Kidney glomerular epithelial cell (primary cell): Measurements from ENCODE around the gene SLC35A2.

Experiments used
- DNase-seq: peaks from one replicate; lab custom pipeline; 2025; lab: John Stamatoyannopoulos, UW

Gene SLC35A2

GRCh38 chrX:48927123-48927522, 15.7 kb upstream of the SLC35A2 start:
- DNase-seq: no peak

- no peak for DNase-seq
These were observed 12.8 kb upstream of the SLC35A2 start for GRCh38 chrX:48924270-48924669.

GRCh38 chrX:48923771-48924170, 12.3 kb upstream of the SLC35A2 start:
- DNase-seq: no peak

DNA sequence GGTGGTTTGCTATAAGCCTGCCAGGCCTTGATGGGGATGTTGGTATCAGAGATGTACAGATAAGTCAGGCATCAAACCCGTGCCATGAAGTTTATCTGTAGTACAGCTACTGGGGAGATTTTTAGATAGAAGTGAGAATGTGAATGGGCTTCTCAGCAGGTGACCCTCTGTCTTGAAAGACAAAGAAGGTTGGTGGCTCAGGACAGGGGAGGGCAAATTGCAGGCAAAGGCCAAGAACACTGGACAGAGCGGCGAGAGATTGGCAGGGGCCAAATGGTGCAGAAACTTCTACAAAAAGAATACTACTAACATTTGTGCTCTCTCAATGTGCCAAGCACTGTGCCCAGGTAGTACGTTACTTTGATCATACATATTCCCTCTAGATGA, 9.3 kb upstream of the SLC35A2 start:
- no peak for DNase-seq

DNA sequence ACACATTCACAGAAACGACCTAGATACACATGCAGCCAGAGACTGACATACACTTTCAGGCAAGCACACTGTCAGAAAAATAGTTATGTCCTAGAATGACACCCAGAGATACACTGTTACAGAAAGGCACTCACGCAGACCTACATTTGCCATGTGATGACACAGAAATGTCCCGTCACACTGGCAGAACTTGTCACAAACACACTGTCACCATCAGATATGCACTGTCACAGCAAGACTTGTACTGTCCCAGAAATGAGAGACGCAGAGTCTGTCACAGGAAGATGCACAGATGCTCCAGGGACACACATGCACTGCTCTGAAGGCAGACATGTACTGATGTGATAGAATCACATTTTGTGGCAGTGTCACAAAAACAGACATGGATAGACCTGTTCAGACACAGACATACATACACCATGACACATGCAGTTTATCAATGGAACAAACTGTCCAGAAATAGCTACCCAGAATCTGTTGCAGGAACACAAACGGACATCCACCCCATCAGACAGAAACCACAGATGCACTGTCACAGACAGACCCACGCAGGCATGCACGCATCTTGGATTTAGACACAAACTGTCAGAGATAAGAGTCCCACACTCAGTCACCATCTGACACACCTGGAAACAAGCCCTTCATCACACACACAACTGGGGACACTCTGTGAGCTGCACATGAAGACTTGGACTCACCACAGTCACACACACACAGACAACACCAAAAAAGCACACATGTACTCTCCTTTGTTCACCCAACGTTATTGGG, 8.7 kb upstream of the SLC35A2 start:
- DNase-seq: no peak

- DNase-seq: no peak
These were observed 8.0 kb upstream of the SLC35A2 start for GRCh38 chrX:48919360-48919841.

- DNase-seq: peak; percentile 75
These were observed 7.3 kb upstream of the SLC35A2 start, which contains the start of gene PIM2 for GRCh38 chrX:48918643-48919340. TSS of gene PIM2 (minus strand) at chrX:48919024. CDS start at chrX:48918834, 190 bp downstream.

DNA sequence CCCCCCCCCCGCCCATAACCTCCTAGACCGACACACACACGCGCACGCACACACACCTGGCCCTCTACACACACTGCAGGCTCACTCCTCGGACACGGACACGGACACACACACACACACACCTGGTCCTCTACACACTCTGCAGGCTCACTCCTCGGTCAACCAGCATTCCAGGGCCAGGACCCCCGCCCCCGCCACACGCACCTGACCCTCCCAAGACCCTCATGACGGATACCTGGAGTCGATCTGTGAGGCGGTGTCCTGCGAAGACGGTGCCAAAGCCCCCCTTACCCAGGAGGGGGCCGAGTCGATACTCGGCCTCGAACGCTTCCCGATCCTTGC, 6.8 kb upstream of the SLC35A2 start:
- DNase-seq: no peak

GRCh38 chrX:48917139-48918001, 5.9 kb upstream of the SLC35A2 start:
- peak; percentile 70 for DNase-seq

DNA sequence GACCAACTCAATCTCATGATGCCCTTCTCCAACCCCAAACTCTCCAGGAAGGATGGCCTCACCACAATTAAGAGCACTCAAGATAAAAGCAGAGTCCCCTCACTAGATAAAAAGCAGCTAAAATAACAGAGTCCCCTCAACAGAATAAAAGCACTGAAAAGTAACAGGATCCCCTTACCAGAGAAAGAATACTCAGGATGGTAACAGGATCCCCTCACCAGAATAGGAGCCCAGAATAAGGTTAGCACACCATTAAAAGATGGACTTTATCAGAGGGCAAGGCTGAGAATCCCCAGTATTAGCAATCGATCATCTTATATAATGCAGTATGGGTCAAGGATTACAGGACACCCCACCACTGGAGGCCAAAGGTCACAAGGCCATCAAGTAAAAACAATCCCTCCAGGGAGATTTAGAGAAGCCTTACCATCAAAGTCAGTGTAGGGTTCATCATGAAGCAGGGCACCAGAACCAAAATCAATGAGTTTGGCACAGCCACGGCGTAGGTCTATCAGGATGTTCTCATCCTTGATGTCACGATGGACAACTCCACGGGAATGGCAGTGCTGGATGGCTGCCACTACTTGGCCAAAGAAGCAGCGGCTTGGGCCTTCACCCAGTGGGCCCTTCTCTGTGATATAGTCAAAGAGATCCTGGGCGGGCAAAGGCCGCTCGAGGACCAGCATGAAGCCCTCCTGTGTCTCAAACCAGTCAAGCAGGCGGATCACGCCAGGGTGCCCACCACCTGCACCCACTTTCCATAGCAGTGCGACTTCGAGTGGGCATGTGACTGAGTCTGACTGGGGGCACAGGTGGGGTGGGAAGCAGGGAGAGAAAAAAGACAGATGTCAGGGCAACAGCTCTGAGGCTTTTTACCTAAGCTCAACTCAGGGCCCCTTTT, 3.4 kb upstream of the SLC35A2 start:
- no peak for DNase-seq

DNA sequence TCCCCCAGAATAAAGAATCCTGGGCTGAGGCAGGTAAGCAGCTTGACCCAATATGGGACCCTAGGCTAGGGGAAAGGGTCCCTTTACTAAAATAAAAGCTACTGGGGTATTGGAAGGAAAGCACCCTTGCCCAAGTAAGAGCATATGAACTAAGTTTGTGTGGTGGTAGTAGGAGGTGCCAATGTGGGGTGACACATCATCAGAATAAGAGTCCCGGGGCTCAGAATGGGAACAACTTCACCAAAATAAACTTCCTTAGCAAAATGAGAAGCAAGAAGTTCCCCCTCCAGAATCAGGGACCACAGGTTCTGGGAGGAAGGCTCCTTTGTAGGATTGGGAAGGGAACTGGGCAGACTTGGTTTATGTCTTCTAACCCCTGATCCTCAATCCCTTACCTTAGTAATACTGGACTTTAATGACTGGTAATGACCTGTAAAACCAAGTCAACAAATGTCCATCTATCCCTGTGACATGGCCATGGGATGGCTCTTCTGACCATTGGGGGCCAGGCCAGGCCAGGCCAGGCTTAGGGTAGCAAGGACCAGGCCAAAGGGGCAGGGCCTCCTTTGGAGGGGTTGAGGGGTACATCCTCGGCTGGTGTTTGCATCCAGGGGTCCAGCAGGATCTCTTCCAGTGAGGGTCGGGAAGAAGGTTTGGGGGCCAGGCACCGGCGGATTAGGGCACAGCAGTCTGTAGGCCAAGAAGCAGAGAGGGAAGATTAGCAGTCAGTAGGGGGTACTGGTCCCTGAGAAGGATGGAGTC, 2.3 kb upstream of the SLC35A2 start:
- DNase-seq: no peak

- DNase-seq: no peak
These were observed 477 bp downstream of the SLC35A2 start for GRCh38 chrX:48910926-48911411.

GRCh38 chrX:48909703-48910294, 1.6 kb downstream of the SLC35A2 start:
- DNase-seq: no peak

- no peak for DNase-seq
These were observed 2.8 kb downstream of the SLC35A2 start for GRCh38 chrX:48908600-48908999.

DNA sequence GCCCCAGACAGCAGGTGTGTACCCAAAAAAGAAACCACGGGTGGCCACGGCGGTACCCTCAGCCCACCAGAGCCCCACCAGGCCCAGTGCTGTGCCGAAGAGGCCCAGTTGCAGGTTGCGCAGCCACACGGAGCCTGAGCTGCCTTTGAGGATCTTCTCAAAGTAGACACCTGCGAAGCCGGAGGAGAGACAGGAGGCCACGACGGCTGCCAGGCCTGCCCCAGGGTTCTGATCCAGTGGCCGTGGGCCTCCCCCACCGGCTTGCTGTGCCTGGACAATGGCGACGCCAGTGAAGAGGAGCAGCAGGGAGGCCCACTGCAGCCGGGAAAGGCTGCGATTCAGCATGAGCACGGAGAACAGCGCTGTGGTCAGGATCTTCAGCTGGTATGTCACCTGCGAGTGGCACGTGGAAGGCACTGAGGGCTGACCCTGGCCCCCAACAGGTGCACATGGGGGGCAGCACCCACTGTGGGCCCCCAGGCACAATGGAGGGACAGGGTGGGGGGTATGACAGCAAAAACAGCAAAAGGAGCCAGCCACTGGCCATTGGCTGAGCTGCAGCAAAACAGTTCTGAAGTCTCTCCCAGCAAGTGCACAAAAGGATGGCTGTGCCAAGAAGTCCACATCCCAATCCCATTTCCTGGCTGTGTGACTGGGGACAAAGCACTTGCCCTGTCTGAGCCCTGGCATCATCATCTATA, 6.2 kb downstream of the SLC35A2 start:
- no peak for DNase-seq

DNA sequence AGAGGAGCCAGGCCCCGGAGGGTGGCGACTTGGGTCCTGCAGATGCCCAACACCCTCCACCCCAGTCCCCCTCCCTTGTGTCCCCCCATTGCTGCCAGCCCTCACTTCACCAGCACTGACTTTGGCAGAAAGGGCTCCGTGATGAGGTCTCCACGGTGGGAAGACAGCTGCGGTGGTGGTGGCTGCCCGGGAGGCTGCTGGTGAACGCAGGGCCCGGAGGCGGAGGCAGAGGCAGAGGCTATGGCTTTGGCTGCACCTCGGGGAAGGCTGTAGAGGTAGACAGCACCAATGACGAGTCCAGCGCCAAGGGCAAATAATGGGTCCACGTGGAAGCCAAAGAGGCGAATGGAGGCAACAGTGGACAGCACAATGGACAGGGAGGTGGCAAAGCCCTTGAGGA, 6.8 kb downstream of the SLC35A2 start:
- no peak for DNase-seq

GRCh38 chrX:48904180-48904579, 7.3 kb downstream of the SLC35A2 start:
- DNase-seq: no peak

- DNase-seq: no peak
These were observed 8.2 kb downstream of the SLC35A2 start for GRCh38 chrX:48903290-48903689.

GRCh38 chrX:48902776-48903175, 8.7 kb downstream of the SLC35A2 start:
- DNase-seq: no peak

GRCh38 chrX:48902135-48902534, 9.3 kb downstream of the SLC35A2 start:
- no peak for DNase-seq
